HEK293 (cell line): ENCODE data around the gene GLT1D1.

ENCODE experiments used
- MYNN ChIP-seq: fragments of 450-650 bp; formaldehyde crosslinking; IDR thresholded peaks from 2 replicates; pipeline ENCODE4 v1.5.1; 2016; ENCODE audit warnings: missing biosample characterization, missing genetic modification characterization, borderline replicate concordance
- OVOL3 ChIP-seq: fragments of 450-650 bp; formaldehyde crosslinking; IDR thresholded peaks from 2 replicates; pipeline ENCODE4 v1.5.1; 2016; ENCODE audit warnings: missing biosample characterization, missing genetic modification characterization
- SCRT1 ChIP-seq: fragments of 450-650 bp; formaldehyde crosslinking; IDR thresholded peaks from 2 replicates; pipeline ENCODE4 v1.5.1; 2016; ENCODE audit warnings: missing biosample characterization, missing genetic modification characterization, borderline replicate concordance
- ZBTB21 ChIP-seq: fragments of 450-650 bp; formaldehyde crosslinking; IDR thresholded peaks from 2 replicates; pipeline ENCODE4 v1.5.1; 2017; ENCODE audit warnings: missing biosample characterization, missing genetic modification characterization
- ZFP41 ChIP-seq: fragments of 450-650 bp; formaldehyde crosslinking; IDR thresholded peaks from 2 replicates; pipeline ENCODE4 v1.5.1; 2016; ENCODE audit warnings: missing biosample characterization, missing genetic modification characterization, borderline replicate concordance
- ZNF155 ChIP-seq: fragments of 450-650 bp; formaldehyde crosslinking; IDR thresholded peaks from 2 replicates; pipeline ENCODE4 v1.5.1; 2016; ENCODE audit warnings: missing biosample characterization, missing genetic modification characterization
- ZNF24 ChIP-seq: fragments of 450-650 bp; formaldehyde crosslinking; IDR thresholded peaks from 2 replicates; pipeline ENCODE4 v1.5.1; 2016; ENCODE audit warnings: missing biosample characterization, missing genetic modification characterization
- ZNF248 ChIP-seq: fragments of 450-650 bp; formaldehyde crosslinking; IDR thresholded peaks from 2 replicates; pipeline ENCODE4 v1.5.1; 2017; ENCODE audit warnings: missing biosample characterization, missing genetic modification characterization
- ZNF274 ChIP-seq, 2 experiments: fragments of 200-500 bp in 1 of 2; fragments of 450-650 bp in 1 of 2; sonication (Bioruptor generic) in 1 of 2; formaldehyde crosslinking in 1 of 2; IDR thresholded peaks; 2 replicates each; pipeline versions ENCODE4 v1.5.1 to v1.6.1; 2014 to 2016; ENCODE audit warnings: borderline replicate concordance in 1 of 2, inconsistent platforms in 1 of 2, low read length in 1 of 2, missing biosample characterization in 1 of 2, missing genetic modification characterization in 1 of 2
- ZNF302 ChIP-seq: fragments of 450-650 bp; formaldehyde crosslinking; IDR thresholded peaks from 2 replicates; pipeline ENCODE4 v1.5.1; 2016; ENCODE audit warnings: missing biosample characterization, missing genetic modification characterization, low read depth
- ZNF670 ChIP-seq: fragments of 450-650 bp; formaldehyde crosslinking; IDR thresholded peaks from 2 replicates; pipeline ENCODE4 v1.5.1; 2016; ENCODE audit warnings: missing biosample characterization, missing genetic modification characterization, low read depth
- TF ChIP-seq, protein P1 (sequence below): fragments of 450-650 bp; formaldehyde crosslinking; IDR thresholded peaks from 2 replicates; pipeline ENCODE4 v1.5.1; 2016; ENCODE audit warnings: missing biosample characterization, missing genetic modification characterization
- TF ChIP-seq, protein P2 (sequence below): fragments of 450-650 bp; formaldehyde crosslinking; IDR thresholded peaks from 2 replicates; pipeline ENCODE4 v1.5.1; 2016; ENCODE audit warnings: missing biosample characterization, missing genetic modification characterization

DNA sequence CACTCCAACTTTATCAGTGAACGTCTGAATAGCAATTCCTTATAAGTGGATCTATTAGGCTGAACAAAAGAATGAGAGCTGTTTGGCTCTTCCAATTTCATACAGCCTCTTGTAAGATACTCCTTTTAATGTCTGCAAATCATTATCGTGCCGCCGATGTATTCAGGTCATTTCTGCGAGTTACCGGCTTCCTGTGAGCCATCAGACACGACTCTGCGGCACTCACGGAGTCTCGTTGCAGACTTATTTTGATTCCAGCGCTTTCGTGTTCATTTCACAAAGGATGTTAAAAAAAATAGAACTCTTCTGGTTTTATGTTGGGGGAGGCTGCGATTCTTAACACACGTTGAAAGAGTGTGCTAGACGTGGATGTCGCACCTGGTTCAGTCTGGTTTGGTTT is 106.6 kb downstream of the GLT1D1 start:
- TF ChIP-seq ZNF274 (IDR thresholded peaks at IDR 0.05; ENCODE audit: low read length) (no peak), ZNF274 (tag by site-specific recombination; IDR thresholded peaks at IDR 0.05; ENCODE audit: borderline replicate concordance) (no peak), ZNF248 (tag by site-specific recombination) (no peak), SCRT1 (tag by site-specific recombination) (no peak), MYNN (tag by site-specific recombination) (no peak), ZFP41 (no peak), ZBTB21 (tag by site-specific recombination) (no peak), OVOL3 (tag by site-specific recombination) (no peak), ZNF670 (no peak), ZNF24 (tag by site-specific recombination) (no peak), ZNF302 (tag by site-specific recombination) (no peak), ZNF155 (no peak)
- TF ChIP-seq, protein P1, sequence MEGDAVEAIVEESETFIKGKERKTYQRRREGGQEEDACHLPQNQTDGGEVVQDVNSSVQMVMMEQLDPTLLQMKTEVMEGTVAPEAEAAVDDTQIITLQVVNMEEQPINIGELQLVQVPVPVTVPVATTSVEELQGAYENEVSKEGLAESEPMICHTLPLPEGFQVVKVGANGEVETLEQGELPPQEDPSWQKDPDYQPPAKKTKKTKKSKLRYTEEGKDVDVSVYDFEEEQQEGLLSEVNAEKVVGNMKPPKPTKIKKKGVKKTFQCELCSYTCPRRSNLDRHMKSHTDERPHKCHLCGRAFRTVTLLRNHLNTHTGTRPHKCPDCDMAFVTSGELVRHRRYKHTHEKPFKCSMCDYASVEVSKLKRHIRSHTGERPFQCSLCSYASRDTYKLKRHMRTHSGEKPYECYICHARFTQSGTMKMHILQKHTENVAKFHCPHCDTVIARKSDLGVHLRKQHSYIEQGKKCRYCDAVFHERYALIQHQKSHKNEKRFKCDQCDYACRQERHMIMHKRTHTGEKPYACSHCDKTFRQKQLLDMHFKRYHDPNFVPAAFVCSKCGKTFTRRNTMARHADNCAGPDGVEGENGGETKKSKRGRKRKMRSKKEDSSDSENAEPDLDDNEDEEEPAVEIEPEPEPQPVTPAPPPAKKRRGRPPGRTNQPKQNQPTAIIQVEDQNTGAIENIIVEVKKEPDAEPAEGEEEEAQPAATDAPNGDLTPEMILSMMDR (tag by site-specific recombination) = no peak
- TF ChIP-seq, protein P2, sequence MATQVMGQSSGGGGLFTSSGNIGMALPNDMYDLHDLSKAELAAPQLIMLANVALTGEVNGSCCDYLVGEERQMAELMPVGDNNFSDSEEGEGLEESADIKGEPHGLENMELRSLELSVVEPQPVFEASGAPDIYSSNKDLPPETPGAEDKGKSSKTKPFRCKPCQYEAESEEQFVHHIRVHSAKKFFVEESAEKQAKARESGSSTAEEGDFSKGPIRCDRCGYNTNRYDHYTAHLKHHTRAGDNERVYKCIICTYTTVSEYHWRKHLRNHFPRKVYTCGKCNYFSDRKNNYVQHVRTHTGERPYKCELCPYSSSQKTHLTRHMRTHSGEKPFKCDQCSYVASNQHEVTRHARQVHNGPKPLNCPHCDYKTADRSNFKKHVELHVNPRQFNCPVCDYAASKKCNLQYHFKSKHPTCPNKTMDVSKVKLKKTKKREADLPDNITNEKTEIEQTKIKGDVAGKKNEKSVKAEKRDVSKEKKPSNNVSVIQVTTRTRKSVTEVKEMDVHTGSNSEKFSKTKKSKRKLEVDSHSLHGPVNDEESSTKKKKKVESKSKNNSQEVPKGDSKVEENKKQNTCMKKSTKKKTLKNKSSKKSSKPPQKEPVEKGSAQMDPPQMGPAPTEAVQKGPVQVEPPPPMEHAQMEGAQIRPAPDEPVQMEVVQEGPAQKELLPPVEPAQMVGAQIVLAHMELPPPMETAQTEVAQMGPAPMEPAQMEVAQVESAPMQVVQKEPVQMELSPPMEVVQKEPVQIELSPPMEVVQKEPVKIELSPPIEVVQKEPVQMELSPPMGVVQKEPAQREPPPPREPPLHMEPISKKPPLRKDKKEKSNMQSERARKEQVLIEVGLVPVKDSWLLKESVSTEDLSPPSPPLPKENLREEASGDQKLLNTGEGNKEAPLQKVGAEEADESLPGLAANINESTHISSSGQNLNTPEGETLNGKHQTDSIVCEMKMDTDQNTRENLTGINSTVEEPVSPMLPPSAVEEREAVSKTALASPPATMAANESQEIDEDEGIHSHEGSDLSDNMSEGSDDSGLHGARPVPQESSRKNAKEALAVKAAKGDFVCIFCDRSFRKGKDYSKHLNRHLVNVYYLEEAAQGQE (tag by site-specific recombination) = no peak
